VCaP (cell line): Measurements from ENCODE around the gene PAIP1.
A peak's percentile ranks its signal among the peaks of the same experiment; 100 is the strongest.

Experiments used
- H3K27ac ChIP-seq: fragments of 450-650 bp; 2 replicates; pipeline ENCODE4 v1.5.1; 2017
- CTCF ChIP-seq: fragments of 450-650 bp; conservative IDR thresholded peaks from 2 replicates; pipeline ENCODE4 v1.5.1; 2017; ENCODE audit warnings: mild to moderate bottlenecking, moderate library complexity

PAIP1 gene

DNA sequence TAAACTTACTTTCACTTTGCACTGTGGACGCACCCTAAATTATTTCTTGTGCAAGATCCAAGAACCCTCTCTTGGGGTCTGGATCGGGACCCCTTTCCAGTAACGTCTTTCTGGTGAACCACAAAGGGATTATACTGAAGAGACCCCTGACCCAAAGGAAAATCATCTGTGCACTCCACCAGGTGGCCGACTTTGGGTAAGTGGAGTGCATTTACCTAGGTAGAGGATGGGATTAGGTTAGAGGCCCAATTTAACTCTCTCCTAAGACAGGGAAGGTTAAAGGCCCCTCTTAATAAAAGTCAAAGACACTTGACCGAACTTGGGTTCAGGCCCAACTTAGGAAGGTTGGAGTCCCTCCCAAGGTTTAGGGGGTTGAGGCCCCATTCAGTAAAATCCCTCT, 8.2 kb upstream of the PAIP1 start:
- TF ChIP-seq CTCF = no peak
- H3K27ac ChIP-seq = no peak overlapping the region

DNA sequence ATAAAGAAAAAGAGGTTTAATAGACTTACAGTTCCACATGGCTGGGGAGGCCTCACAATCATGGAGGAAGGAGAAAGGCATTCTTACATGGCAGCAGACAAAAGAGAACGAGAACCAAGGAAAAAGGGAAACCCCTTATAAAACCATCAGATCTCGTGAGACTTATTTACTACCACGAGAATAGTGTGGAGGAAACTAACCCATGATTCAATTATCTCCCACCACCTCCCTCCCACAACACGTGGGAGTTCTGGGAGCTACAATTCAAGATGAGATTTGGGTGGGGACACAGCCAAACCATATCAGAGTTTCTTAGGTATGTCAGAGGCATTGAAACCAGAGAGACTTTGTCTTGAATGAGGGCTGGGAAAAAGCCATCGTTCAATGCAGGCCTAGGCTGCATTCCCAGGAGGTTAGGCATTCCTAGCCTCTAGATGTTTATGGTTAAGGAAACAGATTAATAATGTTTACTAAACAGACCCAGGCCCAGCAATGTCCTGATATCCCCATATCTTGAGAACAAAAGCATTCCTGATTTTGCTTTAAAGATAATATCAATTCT, 7.5 kb upstream of the PAIP1 start:
- H3K27ac ChIP-seq = no peak overlapping the region
- no peak for TF ChIP-seq CTCF

GRCh38 chr5:43563321-43563720, 6.4 kb upstream of the PAIP1 start:
- TF ChIP-seq CTCF = no peak
- H3K27ac ChIP-seq = no peak overlapping the region

GRCh38 chr5:43561356-43561755, 4.5 kb upstream of the PAIP1 start:
- TF ChIP-seq CTCF = no peak
- H3K27ac ChIP-seq = no peak overlapping the region

DNA sequence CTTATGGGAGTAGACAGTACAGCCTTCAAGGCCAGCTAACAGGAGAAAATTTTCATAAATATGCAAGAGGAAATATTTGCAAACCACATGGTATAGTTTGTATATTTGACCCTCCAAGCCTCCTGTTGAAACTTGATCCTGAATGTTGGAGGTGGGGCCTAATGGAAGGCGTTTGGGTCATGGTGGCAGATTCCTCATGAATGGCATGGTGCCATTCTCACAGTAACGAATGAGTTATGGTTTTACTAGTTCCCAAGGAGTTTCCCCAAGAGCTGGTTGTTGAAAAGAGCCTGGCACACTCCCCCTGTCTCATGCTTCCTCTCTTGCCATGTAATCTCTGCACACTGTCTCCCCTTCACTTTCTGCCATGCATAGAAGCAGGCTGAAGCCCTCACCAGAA, 3.3 kb upstream of the PAIP1 start:
- H3K27ac ChIP-seq = no peak overlapping the region
- no peak for TF ChIP-seq CTCF

DNA sequence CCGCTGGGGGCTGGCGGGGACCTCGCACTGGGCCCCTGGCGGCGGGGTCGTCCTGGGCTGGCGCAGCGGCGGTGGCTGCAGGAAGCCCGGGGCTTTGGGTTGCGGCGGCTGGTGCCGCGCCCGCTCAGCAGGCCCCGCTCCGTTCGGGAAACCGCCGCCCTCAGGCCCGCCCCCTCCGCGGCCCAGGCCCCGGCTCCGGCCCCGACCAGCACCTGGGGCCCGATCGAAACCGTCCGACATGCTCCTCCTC, 345 bp downstream of the PAIP1 start:
- peak overlapping the region; percentile 98 for H3K27ac ChIP-seq

- TF ChIP-seq CTCF = no peak
- H3K27ac ChIP-seq = peak overlapping the region; percentile 98
These were observed 826 bp downstream of the PAIP1 start for GRCh38 chr5:43555895-43556606.

DNA sequence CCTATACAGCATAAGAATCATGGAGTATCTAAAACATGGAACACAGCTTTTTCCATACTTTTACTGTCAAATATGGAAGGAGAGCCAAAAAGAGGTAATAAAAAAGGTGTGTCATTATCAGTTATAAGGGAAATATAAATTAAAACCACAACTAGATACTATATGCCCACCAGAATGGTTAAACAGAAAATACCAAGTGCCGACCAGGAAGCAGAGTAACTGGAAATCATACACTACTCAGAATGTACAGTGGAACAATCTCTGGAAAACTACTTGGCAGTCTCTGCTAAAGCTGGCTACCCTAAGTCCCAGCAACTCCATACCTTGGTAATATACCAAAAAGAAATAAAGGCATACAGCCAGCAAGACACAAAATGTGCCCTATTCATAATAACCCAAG, 2.4 kb downstream of the PAIP1 start:
- TF ChIP-seq CTCF = no peak

More for the DNA sequence above, 2.4 kb downstream of the PAIP1 start:
- no peak overlapping the region; the same call in 1 of the 2 replicates for H3K27ac ChIP-seq
